ENCODE measurements around the gene RASAL3.

Gene RASAL3

DNA sequence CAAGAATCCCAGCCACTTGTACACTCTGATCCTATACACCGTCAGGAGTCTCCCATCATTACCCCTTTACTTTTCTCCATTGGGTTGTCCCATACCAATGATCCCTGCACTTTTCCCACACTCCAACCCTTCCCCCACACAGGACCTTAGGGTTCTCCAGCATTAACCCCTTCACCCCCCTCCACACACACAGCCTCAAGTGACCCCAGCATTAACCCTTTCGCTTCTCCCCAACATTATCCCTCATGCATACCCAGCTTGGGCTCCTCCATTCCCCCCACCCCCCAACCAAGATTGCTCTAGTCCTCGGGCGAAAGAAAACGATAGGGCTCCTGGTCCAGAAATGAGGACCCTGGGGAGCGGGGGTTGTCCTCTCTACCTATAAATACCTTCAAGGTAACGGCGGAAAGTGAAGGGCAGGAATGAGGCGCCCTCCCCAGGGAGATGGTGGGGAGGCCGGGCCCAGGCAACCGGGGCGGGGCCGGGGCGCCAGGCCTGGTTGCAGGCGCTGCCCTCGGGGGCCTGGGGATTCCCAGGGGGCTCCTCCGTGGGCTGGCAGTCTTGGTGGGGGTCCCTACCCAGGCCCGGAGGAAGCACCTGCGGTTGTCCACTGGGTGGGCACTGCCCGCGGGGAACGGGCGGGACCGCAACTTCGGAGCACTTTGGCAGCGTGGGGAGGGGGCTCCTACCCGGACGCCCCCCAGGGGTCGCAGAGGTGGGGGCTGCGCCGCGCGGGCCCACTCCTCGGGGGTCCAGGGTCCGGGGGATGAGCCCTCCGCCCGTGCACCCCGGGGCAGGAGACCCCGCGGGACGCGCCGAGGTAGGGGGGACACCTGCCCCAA, 15.3 kb downstream of the RASAL3 start:
- DNase-seq: no peak

GRCh38 chr19:15448044-15448777, 16.1 kb downstream of the RASAL3 start:
- DNase-seq: no peak

GRCh38 chr19:15447057-15447456, 17.3 kb downstream of the RASAL3 start:
- DNase-seq: no peak

DNA sequence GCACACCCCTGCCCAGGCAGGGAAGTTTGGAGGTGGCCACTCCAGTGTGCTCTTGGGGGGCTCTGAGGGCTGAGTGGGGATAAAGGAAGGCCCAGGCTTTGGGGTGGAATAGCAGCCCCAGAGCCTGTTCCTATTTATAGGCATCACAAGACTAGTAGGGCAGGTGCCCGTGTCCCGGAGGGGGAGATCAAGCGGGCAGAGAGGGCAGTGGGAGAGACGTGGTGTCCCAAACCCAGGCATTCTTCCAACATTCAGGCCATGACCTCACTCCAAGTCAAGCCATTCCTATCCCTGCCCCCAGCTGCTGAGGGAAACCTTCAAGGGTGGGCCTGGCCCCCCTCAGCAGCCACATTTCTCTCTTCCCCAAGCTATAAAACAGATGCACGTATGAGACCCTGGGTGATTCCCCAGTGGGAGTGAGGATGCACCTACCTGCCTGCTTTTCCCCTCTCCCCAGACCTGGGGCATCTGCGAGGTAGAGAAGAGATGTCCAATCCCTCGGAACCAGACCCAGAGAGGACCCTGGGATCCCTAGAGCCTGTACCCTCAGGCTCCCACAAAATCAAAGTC, 18.5 kb downstream of the RASAL3 start:
- no peak for DNase-seq

GRCh38 chr19:15445227-15445605, 19.1 kb downstream of the RASAL3 start:
- no peak for DNase-seq

GRCh38 chr19:15444505-15445226, 19.7 kb downstream of the RASAL3 start:
- no peak for DNase-seq

GRCh38 chr19:15443838-15444237, 20.5 kb downstream of the RASAL3 start:
- DNase-seq: no peak

GRCh38 chr19:15443325-15443724, 21.0 kb downstream of the RASAL3 start:
- no peak for DNase-seq

GRCh38 chr19:15442142-15442920, 22.0 kb downstream of the RASAL3 start:
- DNase-seq: no peak

GRCh38 chr19:15441317-15441716, 23.0 kb downstream of the RASAL3 start:
- no peak for DNase-seq

DNA sequence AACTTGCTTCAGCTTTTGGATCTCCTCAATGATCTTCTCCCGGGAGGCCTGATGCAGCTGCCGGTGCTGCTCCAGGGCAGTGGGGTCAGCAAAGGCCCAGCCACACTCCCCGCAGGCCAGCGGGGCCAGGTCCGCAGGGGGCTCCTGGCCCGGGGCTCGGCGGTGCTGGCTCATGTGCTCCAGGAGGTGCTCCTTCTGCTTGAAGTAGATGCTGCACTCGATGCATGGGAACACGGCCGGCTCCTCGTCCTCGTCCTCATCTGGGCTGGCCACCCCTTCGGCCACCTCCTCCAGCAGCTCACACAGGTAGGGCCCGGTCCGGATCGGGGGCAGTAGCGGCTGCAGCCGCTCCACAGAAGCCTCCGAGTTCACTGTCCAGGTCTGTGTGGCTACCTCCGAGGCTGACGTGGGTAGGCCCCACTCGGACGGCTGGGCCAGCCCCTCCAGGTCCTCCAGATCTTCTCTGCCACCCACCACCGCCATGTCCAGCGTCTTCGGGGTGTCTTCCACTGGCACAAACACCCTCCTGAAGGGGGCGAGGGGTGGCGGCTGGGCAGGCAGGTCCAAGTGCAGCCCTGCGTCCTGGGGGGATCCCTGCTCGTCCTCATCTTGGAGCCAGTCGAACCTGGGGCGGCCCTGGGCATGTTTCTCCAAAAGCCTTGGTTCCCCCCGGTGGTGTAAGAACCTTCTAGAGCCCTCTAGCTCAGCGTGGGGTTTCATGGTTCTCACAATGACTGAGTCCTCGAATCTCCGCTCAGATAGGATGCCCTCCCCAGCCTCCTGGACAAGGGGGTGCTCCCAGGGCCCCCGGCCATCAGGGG, 24.3 kb downstream of the RASAL3 start:
- no peak for DNase-seq

GRCh38 chr19:15439078-15439799, 25.1 kb downstream of the RASAL3 start:
- DNase-seq: no peak

- no peak for DNase-seq
Measured at GRCh38 chr19:15438577-15438976, 25.8 kb downstream of the RASAL3 start.

GRCh38 chr19:15438124-15438496, 26.2 kb downstream of the RASAL3 start:
- no peak for DNase-seq

DNA sequence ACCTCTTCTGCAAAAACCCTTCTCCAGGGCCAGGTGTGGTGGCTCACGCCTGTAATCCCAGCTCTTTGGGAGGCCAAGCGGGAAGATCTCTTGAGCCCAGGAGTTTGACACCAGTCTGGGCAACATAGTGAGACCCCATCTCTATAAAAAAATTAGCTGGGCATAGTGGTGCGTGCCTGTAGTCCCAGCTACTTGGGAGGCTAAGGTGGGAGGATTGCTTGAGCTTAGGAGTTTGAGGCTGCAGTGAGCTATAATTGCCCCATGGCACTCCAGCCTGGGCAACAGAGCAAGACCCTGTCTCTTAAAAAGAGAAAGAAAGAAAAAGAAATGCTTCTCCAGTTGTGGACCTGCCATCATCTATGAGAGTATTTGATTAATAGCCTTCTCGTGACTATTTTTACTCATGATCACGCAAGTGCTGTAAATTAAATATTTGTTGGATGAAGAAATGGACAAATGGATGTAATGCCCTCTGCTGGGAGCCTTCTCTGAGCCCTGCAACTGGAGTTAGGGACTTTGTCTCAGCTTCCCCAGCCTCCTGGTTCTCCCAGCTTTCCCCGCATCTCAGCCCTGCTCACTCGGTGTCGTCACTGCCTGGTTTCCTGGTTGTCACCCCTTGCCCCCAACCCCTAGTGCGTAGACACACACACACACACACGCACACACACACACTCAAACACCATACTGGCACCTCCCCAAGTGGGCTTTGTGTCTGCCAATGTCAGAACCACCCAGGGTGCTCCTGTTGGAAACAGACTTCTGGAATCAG, 26.8 kb downstream of the RASAL3 start:
- DNase-seq: no peak

- DNase-seq: no peak
Measured at GRCh38 chr19:15436826-15437110, 27.6 kb downstream of the RASAL3 start.

- no peak for DNase-seq
Measured at GRCh38 chr19:15436012-15436825, 28.1 kb downstream of the RASAL3 start.

- DNase-seq: no peak
Measured at GRCh38 chr19:15433519-15434069, 30.8 kb downstream of the RASAL3 start.
